Fibroblast of pulmonary artery (primary cell): ENCODE results near the gene PPP6R3.

Experiments used
- DNase-seq: peaks from one replicate; pipeline ENCODE4 v3.0.0-alpha.2; 2010; ENCODE audit warnings: low read depth
- H3K4me3 ChIP-seq: replicated peaks from 2 replicates; pipeline ENCODE4 v1.5.1; 2011; ENCODE audit warnings: low read depth, mild to moderate bottlenecking, control low read depth, low read length, moderate library complexity
- CTCF ChIP-seq: IDR thresholded peaks from 2 replicates; pipeline ENCODE4 v1.5.1; 2011; ENCODE audit warnings: mild to moderate bottlenecking, control low read depth, low read length, inconsistent platforms; ENCODE audit errors: missing control alignments

PPP6R3 gene

GRCh38 chr11:68543594-68543993 is 83.0 kb downstream of the PPP6R3 start:
- no peak for TF ChIP-seq CTCF
- no peak overlapping the region for H3K4me3 ChIP-seq
- DNase-seq: no peak

GRCh38 chr11:68545347-68545746 is 84.8 kb downstream of the PPP6R3 start:
- DNase-seq: no peak
- H3K4me3 ChIP-seq: no peak overlapping the region

GRCh38 chr11:68545796-68546195 is 85.2 kb downstream of the PPP6R3 start:
- no peak overlapping the region for H3K4me3 ChIP-seq
- DNase-seq: no peak
- no peak for TF ChIP-seq CTCF

More at GRCh38 chr11:68545347-68545746, 84.8 kb downstream of the PPP6R3 start:
- TF ChIP-seq CTCF: no peak

GRCh38 chr11:68546555-68546954 is 86.0 kb downstream of the PPP6R3 start:
- no peak for TF ChIP-seq CTCF
- H3K4me3 ChIP-seq: no peak overlapping the region
- DNase-seq: no peak

- DNase-seq: no peak
- no peak overlapping the region for H3K4me3 ChIP-seq
- no peak for TF ChIP-seq CTCF
Measured at GRCh38 chr11:68549789-68550484, 89.4 kb downstream of the PPP6R3 start.

- no peak overlapping the region for H3K4me3 ChIP-seq
- TF ChIP-seq CTCF: no peak
- peak; percentile 78 for DNase-seq
Measured at GRCh38 chr11:68550485-68550817, 89.9 kb downstream of the PPP6R3 start.

GRCh38 chr11:68551223-68551622 is 90.7 kb downstream of the PPP6R3 start:
- TF ChIP-seq CTCF: peak; percentile 12
- H3K4me3 ChIP-seq: no peak overlapping the region
- DNase-seq: no peak
